ENCODE data around the gene PDE6A. TPM values are rescaled to one million over a fixed set of nuclear protein-coding genes. Genes with fewer than 3 reads are reported as not detected.

The PDE6A gene
- not detected in 2 replicates for polyA plus RNA-seq

GRCh38 chr5:149944666-149945065 is at the start of gene PDE6A:
TSS of gene PDE6A (minus strand) at chr5:149944793. CDS start at chr5:149944673, 120 bp downstream.

DNA sequence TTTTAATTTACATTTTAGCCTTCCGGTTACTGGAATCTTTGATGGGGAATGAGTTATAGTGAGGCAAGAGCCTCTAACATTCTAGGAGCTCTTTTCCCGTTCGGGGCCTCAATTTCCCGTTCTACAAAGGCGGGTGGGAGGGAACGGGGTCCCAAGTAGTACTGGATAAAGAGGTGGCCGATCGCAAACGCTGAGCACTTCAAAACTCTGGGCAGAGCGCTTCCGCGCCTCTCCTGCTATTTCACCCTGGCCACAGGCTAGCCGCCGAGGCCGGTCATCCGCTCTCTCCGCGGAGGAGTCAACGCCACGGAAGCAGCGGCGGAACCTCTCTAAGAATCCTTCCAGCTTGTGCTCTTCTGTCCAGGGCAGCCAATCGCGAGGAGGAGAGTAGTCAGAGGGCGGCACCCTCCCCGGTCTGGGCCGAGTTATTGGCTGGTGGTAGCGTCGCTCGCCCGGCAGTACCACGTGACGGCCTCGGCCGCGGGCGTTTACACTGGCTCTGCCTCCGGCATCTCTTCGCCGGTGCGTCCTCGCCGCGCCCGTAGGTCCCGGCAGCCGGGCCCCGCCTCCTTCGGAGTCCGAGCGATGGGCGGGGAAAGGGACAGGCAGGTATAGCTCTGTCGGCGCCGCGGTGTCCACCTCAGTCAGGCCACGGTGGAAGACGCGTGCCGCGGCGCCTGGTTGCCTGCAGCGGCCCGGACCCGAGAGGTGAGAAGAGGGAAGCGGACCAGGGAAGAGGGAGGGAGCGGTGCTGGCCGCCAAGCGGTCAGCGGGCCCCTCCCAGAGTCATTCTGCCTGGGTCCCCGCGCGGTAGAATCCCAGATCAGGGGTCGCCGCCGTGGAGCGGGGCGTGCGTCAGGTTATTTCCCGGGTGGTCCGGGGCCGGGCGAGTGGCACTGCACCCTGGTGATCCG is 15.9 kb upstream of the PDE6A start, which contains the start of gene SLC26A2:
Gene SLC26A2 (plus strand): TSS at position 487 of the 914 bp plus-strand sequence. CDS start 16,895 bp downstream, outside the sequence.

Other genes with a start within 250 kb of the PDE6A start
- gene PPARGC1B, start 214.5 kb downstream of the PDE6A start, polyA plus RNA-seq = 1.0 and 1.2 TPM in 2 replicates
- gene SLC26A2, start 16.0 kb upstream of the PDE6A start, polyA plus RNA-seq = 1.0 and 1.5 TPM in 2 replicates
- gene TIGD6, start 55.9 kb upstream of the PDE6A start, polyA plus RNA-seq = 1.9 and 2.6 TPM in 2 replicates
- 1.4 and 2.5 TPM in 2 replicates for gene HMGXB3, start 55.9 kb upstream of the PDE6A start, polyA plus RNA-seq
- gene CSF1R, start 141.8 kb upstream of the PDE6A start, polyA plus RNA-seq = 0.25 and 0.27 TPM in 2 replicates
- 1.7 and 2.1 TPM in 2 replicates for gene PDGFRB, start 211.1 kb upstream of the PDE6A start, polyA plus RNA-seq
- not detected in 2 replicates for gene CDX1, start 222.0 kb upstream of the PDE6A start, polyA plus RNA-seq
- gene SLC6A7, start 245.3 kb upstream of the PDE6A start, polyA plus RNA-seq = 0.65 TPM in 1 of 2 replicates, not detected in the other